HL-60 (cell line): ENCODE data around the gene PTPRN2.
"Not testable (repeated sequence)": the region's sequence is repeated elsewhere in the genome, so short reads cannot be mapped to it uniquely, and the experiment has no call there.

Source experiments
- GABPA ChIP-seq: IDR thresholded peaks from 2 replicates; pipeline ENCODE4 v1.6.1; 2012; ENCODE audit warnings: low read depth
- POLR2AphosphoS5 ChIP-seq: IDR thresholded peaks from 2 replicates; pipeline ENCODE4 v1.6.1; 2012; ENCODE audit warnings: low read depth
- SPI1 ChIP-seq: IDR thresholded peaks from 2 replicates; pipeline ENCODE4 v1.6.1; 2012; ENCODE audit warnings: low read depth, mild to moderate bottlenecking, borderline replicate concordance
- TF ChIP-seq, protein P1 (sequence below): IDR thresholded peaks from one replicate; pipeline ENCODE4 v1.5.1; 2011; ENCODE audit warnings: low read length, control low read depth, inconsistent platforms; ENCODE audit not compliant: insufficient read depth
- TF ChIP-seq, protein P2 (sequence below): IDR thresholded peaks from 2 replicates; pipeline ENCODE4 v1.6.1; 2012; ENCODE audit warnings: low read depth; ENCODE audit not compliant: insufficient replicate concordance

DNA sequence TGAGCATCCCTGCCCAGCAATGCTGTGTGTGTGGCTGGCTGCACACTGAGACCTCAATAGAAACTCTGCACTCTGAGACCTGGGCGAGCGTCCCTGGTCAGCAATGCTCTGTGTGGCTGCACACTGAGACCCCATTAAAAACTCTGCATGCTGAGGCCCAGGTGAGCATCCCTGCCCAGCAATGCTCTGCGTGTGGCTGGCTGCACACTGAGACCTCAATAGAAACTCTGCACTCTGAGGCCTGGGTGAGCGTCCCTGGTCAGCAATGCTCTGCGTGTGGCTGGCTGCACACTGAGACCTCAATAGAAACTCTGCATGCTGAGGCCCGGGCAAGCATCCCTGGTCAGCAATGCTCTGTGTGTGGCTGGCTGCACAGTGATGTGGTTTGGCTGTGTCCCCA is 553.7 kb downstream of the PTPRN2 start:
- TF ChIP-seq, protein P1, sequence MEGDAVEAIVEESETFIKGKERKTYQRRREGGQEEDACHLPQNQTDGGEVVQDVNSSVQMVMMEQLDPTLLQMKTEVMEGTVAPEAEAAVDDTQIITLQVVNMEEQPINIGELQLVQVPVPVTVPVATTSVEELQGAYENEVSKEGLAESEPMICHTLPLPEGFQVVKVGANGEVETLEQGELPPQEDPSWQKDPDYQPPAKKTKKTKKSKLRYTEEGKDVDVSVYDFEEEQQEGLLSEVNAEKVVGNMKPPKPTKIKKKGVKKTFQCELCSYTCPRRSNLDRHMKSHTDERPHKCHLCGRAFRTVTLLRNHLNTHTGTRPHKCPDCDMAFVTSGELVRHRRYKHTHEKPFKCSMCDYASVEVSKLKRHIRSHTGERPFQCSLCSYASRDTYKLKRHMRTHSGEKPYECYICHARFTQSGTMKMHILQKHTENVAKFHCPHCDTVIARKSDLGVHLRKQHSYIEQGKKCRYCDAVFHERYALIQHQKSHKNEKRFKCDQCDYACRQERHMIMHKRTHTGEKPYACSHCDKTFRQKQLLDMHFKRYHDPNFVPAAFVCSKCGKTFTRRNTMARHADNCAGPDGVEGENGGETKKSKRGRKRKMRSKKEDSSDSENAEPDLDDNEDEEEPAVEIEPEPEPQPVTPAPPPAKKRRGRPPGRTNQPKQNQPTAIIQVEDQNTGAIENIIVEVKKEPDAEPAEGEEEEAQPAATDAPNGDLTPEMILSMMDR = not testable (repeated sequence)
- not testable (repeated sequence) for TF ChIP-seq POLR2AphosphoS5, GABPA, SPI1
- TF ChIP-seq, protein P2, sequence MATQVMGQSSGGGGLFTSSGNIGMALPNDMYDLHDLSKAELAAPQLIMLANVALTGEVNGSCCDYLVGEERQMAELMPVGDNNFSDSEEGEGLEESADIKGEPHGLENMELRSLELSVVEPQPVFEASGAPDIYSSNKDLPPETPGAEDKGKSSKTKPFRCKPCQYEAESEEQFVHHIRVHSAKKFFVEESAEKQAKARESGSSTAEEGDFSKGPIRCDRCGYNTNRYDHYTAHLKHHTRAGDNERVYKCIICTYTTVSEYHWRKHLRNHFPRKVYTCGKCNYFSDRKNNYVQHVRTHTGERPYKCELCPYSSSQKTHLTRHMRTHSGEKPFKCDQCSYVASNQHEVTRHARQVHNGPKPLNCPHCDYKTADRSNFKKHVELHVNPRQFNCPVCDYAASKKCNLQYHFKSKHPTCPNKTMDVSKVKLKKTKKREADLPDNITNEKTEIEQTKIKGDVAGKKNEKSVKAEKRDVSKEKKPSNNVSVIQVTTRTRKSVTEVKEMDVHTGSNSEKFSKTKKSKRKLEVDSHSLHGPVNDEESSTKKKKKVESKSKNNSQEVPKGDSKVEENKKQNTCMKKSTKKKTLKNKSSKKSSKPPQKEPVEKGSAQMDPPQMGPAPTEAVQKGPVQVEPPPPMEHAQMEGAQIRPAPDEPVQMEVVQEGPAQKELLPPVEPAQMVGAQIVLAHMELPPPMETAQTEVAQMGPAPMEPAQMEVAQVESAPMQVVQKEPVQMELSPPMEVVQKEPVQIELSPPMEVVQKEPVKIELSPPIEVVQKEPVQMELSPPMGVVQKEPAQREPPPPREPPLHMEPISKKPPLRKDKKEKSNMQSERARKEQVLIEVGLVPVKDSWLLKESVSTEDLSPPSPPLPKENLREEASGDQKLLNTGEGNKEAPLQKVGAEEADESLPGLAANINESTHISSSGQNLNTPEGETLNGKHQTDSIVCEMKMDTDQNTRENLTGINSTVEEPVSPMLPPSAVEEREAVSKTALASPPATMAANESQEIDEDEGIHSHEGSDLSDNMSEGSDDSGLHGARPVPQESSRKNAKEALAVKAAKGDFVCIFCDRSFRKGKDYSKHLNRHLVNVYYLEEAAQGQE = not testable (repeated sequence)
